BLaER1 treated with 17β-estradiol and CSF1 and Interleukin-3, amounts not matched to agents 10 nM and 100 nM (cell line): ENCODE results near the gene HEPHL1.

Experiments
- H3K27ac ChIP-seq, 11 experiments: shearing (Covaris generic); formaldehyde crosslinking; 2 replicates each; pipeline ENCODE4 v1.8.1; 2022
- H3K27me3 ChIP-seq, 11 experiments: shearing (Covaris generic); formaldehyde crosslinking; 2 replicates each; pipeline ENCODE4 v1.8.1; 2022
- H3K36me3 ChIP-seq, 11 experiments: shearing (Covaris generic); formaldehyde crosslinking; 2 replicates each; pipeline ENCODE4 v1.8.1; 2022
- H3K4me1 ChIP-seq, 10 experiments: shearing (Covaris generic); formaldehyde crosslinking; 2 replicates each; pipeline ENCODE4 v1.8.1; 2022
- H3K4me2 ChIP-seq, 11 experiments: shearing (Covaris generic); formaldehyde crosslinking; 2 replicates each; pipeline ENCODE4 v1.8.1; 2022
- H3K4me3 ChIP-seq, 10 experiments: shearing (Covaris generic); formaldehyde crosslinking; 2 replicates each; pipeline ENCODE4 v1.8.1; 2022
- H3K9ac ChIP-seq, 11 experiments: shearing (Covaris generic); formaldehyde crosslinking; 2 replicates each; pipeline ENCODE4 v1.8.1; 2022
- H3K9me3 ChIP-seq, 11 experiments: shearing (Covaris generic); formaldehyde crosslinking; replicated peaks in 1 of 11; 2 replicates each; pipeline ENCODE4 v1.8.1; 2022
- H4K20me1 ChIP-seq, 11 experiments: shearing (Covaris generic); formaldehyde crosslinking; 2 replicates each; pipeline ENCODE4 v1.8.1; 2022
- Cebpa-rat ChIP-seq, 11 experiments: shearing (Covaris generic); IDR thresholded peaks; 2 replicates each; pipeline ENCODE4 v1.8.1; 2022

Gene HEPHL1

GRCh38 chr11:94030059-94030458 lies 8.9 kb downstream of the HEPHL1 start:
- Histone ChIP-seq H3K27me3 (no peaks in the 10 kb centered on the region), H4K20me1 (no peaks in the 10 kb centered on the region), H3K36me3 (no peaks in the 10 kb centered on the region), H3K4me1 (peaks cover 0 to 14% (median 0%) of the 10 kb centered on the region in 10 experiments; a peak in 7 of 20 replicates), H3K9me3 (peaks cover 0 to 11% (median 0%) of the 10 kb centered on the region in 11 experiments; a peak in 3 of 22 replicates), H3K9ac (no peak overlapping the region), H3K4me3 (no peak overlapping the region), H3K27ac (no peak overlapping the region), H3K4me2 (peak overlapping the region in 3 of 11 experiments; percentile 24 to 30 (median 25); a peak in 5 of 22 replicates)
- no peak for TF ChIP-seq Cebpa-rat (IDR thresholded peaks at IDR 0.05)

DNA sequence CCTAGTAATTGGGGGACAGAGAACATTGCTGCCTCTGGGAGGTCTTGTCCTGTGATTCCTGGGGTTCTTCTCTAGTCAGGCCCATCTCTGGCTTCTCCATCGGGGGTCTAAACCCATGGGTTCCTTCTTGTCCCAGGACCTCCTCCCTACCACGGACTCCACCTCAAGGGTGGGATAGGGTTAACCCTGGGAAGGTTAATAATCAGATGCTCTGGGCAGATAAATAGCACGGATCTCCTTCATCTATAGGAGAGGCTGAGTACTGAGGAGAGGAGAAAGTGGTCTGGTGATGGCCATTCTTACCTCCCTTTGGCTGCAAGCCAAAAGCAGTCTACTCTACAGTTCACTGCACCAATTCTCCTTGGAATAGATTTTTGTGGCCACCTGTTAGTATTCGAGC lies 10.5 kb downstream of the HEPHL1 start:
- no peaks in the 10 kb centered on the region for H4K20me1 ChIP-seq
- no peak overlapping the region for H3K9ac ChIP-seq
- no peaks in the 10 kb centered on the region for H3K36me3 ChIP-seq
- no peak for TF ChIP-seq Cebpa-rat (IDR thresholded peaks at IDR 0.05)
- H3K9me3 ChIP-seq = peaks cover 0 to 9% (median 7%) of the 10 kb centered on the region in 11 experiments; a peak in 14 of 22 replicates
- H3K27ac ChIP-seq = no peak overlapping the region
- no peak overlapping the region for H3K4me3 ChIP-seq
- no peak overlapping the region for H3K4me2 ChIP-seq
- H3K27me3 ChIP-seq = no peaks in the 10 kb centered on the region
- peaks cover 0 to 14% (median 0%) of the 10 kb centered on the region in 10 experiments; a peak in 7 of 20 replicates for H3K4me1 ChIP-seq

DNA sequence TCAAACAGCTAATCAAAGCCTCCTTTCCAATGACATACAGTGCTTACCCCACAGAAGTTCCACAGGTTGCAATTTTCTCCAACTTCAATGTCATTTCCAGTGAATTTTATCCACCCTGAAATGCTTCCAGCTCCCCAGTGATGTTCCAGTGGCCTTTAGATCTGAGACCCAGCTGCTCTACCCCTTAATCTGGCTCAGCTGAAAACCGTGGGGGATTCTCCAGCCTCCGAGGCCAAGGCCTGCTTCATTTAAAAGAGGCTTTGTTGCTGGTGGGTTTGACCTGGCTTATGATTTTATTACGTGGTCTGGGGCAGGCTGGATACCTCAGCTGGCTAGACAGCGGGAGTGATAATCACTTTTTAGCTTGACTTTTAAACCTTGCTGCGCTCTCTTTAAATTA lies 10.9 kb downstream of the HEPHL1 start:
- Histone ChIP-seq H3K4me1 (peaks cover 0 to 14% (median 0%) of the 10 kb centered on the region in 10 experiments; a peak in 7 of 20 replicates), H4K20me1 (no peaks in the 10 kb centered on the region), H3K4me2 (no peak overlapping the region), H3K4me3 (no peak overlapping the region), H3K36me3 (no peaks in the 10 kb centered on the region), H3K27me3 (no peaks in the 10 kb centered on the region), H3K9ac (no peak overlapping the region), H3K9me3 (peaks cover 0 to 9% (median 8%) of the 10 kb centered on the region in 11 experiments; a peak in 14 of 22 replicates), H3K27ac (no peak overlapping the region)
- no peak for TF ChIP-seq Cebpa-rat (IDR thresholded peaks at IDR 0.05)

DNA sequence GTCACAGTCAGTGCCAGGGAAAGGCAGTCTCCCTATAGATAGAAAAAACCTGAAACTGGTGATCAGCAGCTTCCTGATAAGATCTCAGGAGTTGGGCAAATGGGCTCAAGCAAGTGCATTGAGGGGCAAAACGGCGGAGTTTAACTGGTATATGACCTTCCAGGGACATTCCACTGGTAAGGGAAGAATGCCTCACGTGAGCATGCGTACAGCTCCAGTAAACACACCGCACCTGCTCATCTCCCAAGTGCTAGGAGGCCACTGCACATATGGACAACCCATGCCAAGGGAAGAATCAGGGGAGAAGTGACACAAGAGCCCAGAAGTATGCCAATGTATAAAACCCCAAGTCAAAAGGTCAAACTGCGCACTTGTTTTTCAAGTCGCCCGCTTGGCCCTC lies 11.6 kb downstream of the HEPHL1 start:
- Histone ChIP-seq H3K27me3 (no peaks in the 10 kb centered on the region), H4K20me1 (no peaks in the 10 kb centered on the region), H3K4me3 (no peak overlapping the region), H3K4me1 (peaks cover 0 to 14% (median 0%) of the 10 kb centered on the region in 10 experiments; a peak in 7 of 20 replicates), H3K27ac (no peak overlapping the region), H3K9me3 (peaks cover 0 to 9% (median 8%) of the 10 kb centered on the region in 11 experiments; a peak in 14 of 22 replicates), H3K4me2 (no peak overlapping the region), H3K9ac (no peak overlapping the region), H3K36me3 (no peaks in the 10 kb centered on the region)
- TF ChIP-seq Cebpa-rat (IDR thresholded peaks at IDR 0.05) = no peak

DNA sequence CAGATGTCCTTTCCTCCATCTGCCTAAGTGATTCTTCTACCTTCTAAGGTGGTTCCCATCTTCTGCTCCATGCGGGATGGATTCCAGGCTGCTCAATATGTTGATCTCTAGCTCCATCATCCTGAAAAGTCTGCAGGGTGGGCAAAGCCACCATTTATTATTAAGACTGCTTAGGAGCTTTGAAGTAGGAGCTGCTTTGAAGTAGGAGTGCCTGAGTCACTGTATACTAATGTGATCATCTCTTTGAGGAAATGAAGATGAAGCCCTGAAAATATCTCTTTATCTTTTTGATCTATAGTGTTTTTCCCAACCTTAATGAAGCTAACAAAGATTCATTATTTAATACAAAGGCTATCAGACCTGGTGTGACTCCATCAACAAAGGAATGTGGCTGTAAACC lies 13.1 kb downstream of the HEPHL1 start:
- H4K20me1 ChIP-seq = no peaks in the 10 kb centered on the region
- no peak overlapping the region for H3K4me2 ChIP-seq
- H3K27me3 ChIP-seq = no peaks in the 10 kb centered on the region
- no peak overlapping the region for H3K9ac ChIP-seq
- no peak overlapping the region for H3K27ac ChIP-seq
- TF ChIP-seq Cebpa-rat (IDR thresholded peaks at IDR 0.05) = no peak
- no peaks in the 10 kb centered on the region for H3K36me3 ChIP-seq
- H3K9me3 ChIP-seq = peaks cover 0 to 9% (median 8%) of the 10 kb centered on the region in 11 experiments; a peak in 14 of 22 replicates
- H3K4me1 ChIP-seq = peaks cover 0 to 14% (median 0%) of the 10 kb centered on the region in 10 experiments; a peak in 7 of 20 replicates
- H3K4me3 ChIP-seq = no peak overlapping the region

DNA sequence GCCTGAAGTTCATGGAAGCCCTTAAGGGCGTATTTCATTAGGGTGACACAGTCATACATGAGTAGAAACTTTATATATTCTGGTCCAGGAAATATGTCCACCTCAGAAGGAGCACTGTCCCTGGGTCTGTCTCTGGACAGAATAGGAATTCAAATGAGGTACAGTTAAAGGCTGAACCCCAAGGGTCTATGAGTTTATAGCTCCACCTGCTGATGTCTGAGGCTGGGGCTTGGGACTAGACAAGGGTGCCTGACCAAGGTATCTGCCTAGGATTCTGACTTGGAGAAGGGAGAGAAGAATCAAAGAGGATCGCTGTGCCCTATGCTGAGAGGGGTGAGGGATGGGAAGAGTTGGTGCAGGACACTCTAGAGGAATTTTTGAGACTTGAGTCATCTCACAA lies 14.9 kb downstream of the HEPHL1 start:
- Histone ChIP-seq H3K36me3 (no peaks in the 10 kb centered on the region), H3K4me3 (no peak overlapping the region), H3K27me3 (no peaks in the 10 kb centered on the region), H3K9me3 (peaks cover 0 to 9% (median 8%) of the 10 kb centered on the region in 11 experiments; a peak in 14 of 22 replicates), H3K4me2 (no peak overlapping the region), H3K27ac (no peak overlapping the region), H4K20me1 (no peaks in the 10 kb centered on the region), H3K4me1 (no peaks in the 10 kb centered on the region), H3K9ac (no peak overlapping the region)
- TF ChIP-seq Cebpa-rat (IDR thresholded peaks at IDR 0.05) = no peak

DNA sequence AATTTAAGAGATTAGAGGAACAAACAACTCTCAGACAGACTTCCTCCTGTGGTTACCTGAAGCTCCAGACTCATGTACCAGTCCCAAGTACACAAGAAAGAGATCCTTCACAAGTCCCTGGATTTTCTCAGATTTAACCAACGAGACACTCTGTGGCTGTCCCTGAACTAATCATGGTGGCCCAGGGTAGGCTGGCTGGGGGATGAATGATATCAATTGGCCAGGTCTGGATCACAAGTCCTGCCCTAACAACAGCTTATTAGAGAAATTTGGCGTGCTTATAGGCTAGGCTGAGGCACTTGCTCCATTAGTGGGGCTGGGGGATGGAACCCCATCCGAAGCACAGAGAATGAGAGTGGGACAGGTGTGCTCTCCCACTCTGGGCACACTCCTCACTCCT lies 22.1 kb downstream of the HEPHL1 start:
- no peaks in the 10 kb centered on the region for H3K4me1 ChIP-seq
- no peak for TF ChIP-seq Cebpa-rat (IDR thresholded peaks at IDR 0.05)
- no peak overlapping the region for H3K4me3 ChIP-seq
- H3K27me3 ChIP-seq = no peaks in the 10 kb centered on the region
- no peak overlapping the region for H3K4me2 ChIP-seq
- H4K20me1 ChIP-seq = no peaks in the 10 kb centered on the region
- H3K36me3 ChIP-seq = no peaks in the 10 kb centered on the region
- H3K27ac ChIP-seq = no peak overlapping the region
- no peaks in the 10 kb centered on the region for H3K9me3 ChIP-seq
- no peak overlapping the region for H3K9ac ChIP-seq

GRCh38 chr11:94046796-94047195 lies 25.6 kb downstream of the HEPHL1 start:
- Histone ChIP-seq H3K27ac (no peak overlapping the region), H3K4me2 (no peak overlapping the region), H3K36me3 (no peaks in the 10 kb centered on the region), H3K4me3 (no peak overlapping the region), H3K4me1 (no peaks in the 10 kb centered on the region), H4K20me1 (no peaks in the 10 kb centered on the region), H3K9me3 (peaks cover 0 to 3% (median 0%) of the 10 kb centered on the region in 11 experiments; a peak in 1 of 22 replicates), H3K9ac (no peak overlapping the region), H3K27me3 (no peaks in the 10 kb centered on the region)
- no peak for TF ChIP-seq Cebpa-rat (IDR thresholded peaks at IDR 0.05)

- TF ChIP-seq Cebpa-rat (IDR thresholded peaks at IDR 0.05) = no peak
- no peak overlapping the region for H3K27ac ChIP-seq
- H3K4me3 ChIP-seq = no peak overlapping the region
- H3K4me2 ChIP-seq = no peak overlapping the region
- no peaks in the 10 kb centered on the region for H3K27me3 ChIP-seq
- H3K4me1 ChIP-seq = no peaks in the 10 kb centered on the region
- no peak overlapping the region for H3K9ac ChIP-seq
- H4K20me1 ChIP-seq = no peaks in the 10 kb centered on the region
- peaks cover 0 to 11% (median 0%) of the 10 kb centered on the region in 11 experiments; a peak in 1 of 22 replicates for H3K9me3 ChIP-seq
- H3K36me3 ChIP-seq = no peaks in the 10 kb centered on the region
Measured at GRCh38 chr11:94048032-94048709, 27.0 kb downstream of the HEPHL1 start.

DNA sequence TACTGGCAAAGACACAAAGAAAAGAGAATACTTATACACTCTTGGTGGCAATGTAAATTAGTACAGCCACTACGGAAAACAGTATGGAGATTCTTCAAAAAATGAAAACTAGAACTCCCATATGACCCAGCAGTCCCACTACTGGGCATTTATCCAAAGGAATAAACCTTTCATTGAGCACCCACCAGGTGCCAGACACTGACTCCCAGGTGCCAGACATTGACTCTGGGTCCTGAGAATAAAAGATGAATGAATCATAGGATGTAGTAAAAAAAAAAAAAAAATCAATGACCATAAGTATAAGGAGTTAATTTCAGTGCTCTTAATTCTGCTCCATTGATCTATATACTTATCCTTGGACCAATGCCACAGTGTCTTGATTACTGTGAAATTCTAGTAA lies 28.2 kb downstream of the HEPHL1 start:
- no peaks in the 10 kb centered on the region for H4K20me1 ChIP-seq
- H3K36me3 ChIP-seq = no peaks in the 10 kb centered on the region
- no peak for TF ChIP-seq Cebpa-rat (IDR thresholded peaks at IDR 0.05)
- H3K4me1 ChIP-seq = no peaks in the 10 kb centered on the region
- no peak overlapping the region for H3K4me2 ChIP-seq
- peaks cover 0 to 11% (median 0%) of the 10 kb centered on the region in 11 experiments; a peak in 1 of 22 replicates for H3K9me3 ChIP-seq
- H3K27me3 ChIP-seq = no peaks in the 10 kb centered on the region
- H3K27ac ChIP-seq = no peak overlapping the region
- H3K9ac ChIP-seq = no peak overlapping the region
- H3K4me3 ChIP-seq = no peak overlapping the region
